Neural progenitor cell (in vitro differentiated cells): ENCODE data around the gene PHACTR1. TPM values are rescaled to one million over a fixed set of nuclear protein-coding genes. Genes with fewer than 3 reads are reported as not detected.

Experiments used
- DNase-seq: peaks from one replicate; pipeline ENCODE4 v3.0.0-alpha.2; 2016; ENCODE audit warnings: low spot score
- H2AFZ ChIP-seq: fragments of 200-600 bp; sonication (generic); replicated peaks from 2 replicates; pipeline ENCODE4 v1.6.1; 2016; ENCODE audit warnings: antibody characterized with exemption
- H3F3A ChIP-seq: fragments of 200-600 bp; sonication (generic); 2 replicates; pipeline ENCODE4 v1.6.1; 2016; ENCODE audit warnings: antibody characterized with exemption, low read depth
- H3K27ac ChIP-seq: fragments of 200-600 bp; sonication (generic); 2 replicates; pipeline ENCODE4 v1.5.1; 2016; ENCODE audit warnings: mild to moderate bottlenecking
- H3K27me3 ChIP-seq: fragments of 200-600 bp; sonication (generic); 2 replicates; pipeline ENCODE4 v1.6.1; 2016; ENCODE audit warnings: mild to moderate bottlenecking, moderate library complexity
- H3K36me3 ChIP-seq: fragments of 200-600 bp; sonication (generic); 2 replicates; pipeline ENCODE4 v1.5.1; 2016
- H3K4me1 ChIP-seq: fragments of 200-600 bp; sonication (generic); 2 replicates; pipeline ENCODE4 v1.6.1; 2016; ENCODE audit warnings: mixed run types
- H3K4me2 ChIP-seq: fragments of 200-600 bp; sonication (generic); 2 replicates; pipeline ENCODE4 v1.6.1; 2016
- H3K4me3 ChIP-seq: fragments of 200-600 bp; sonication (generic); 2 replicates; pipeline ENCODE4 v1.5.1; 2016
- H3K79me2 ChIP-seq: fragments of 200-600 bp; sonication (generic); 2 replicates; pipeline ENCODE4 v1.6.1; 2016; ENCODE audit warnings: low read depth
- H3K9ac ChIP-seq: fragments of 200-600 bp; sonication (generic); 2 replicates; pipeline ENCODE4 v1.6.1; 2016
- H3K9me3 ChIP-seq: fragments of 200-600 bp; sonication (generic); 2 replicates; pipeline ENCODE4 v1.5.1; 2016; ENCODE audit warnings: low read depth
- H4K20me1 ChIP-seq: fragments of 200-600 bp; sonication (generic); 2 replicates; pipeline ENCODE4 v1.6.1; 2016; ENCODE audit warnings: low read depth
- H3K27ac Mint-ChIP-seq: 3 replicates; pipeline ENCODE4 v1.8.0; 2021; ENCODE audit warnings: mixed read lengths
- H3K27me3 Mint-ChIP-seq: 2 replicates; pipeline ENCODE4 v1.8.0; 2022; ENCODE audit warnings: low read depth, mild to moderate bottlenecking, inconsistent platforms, moderate library complexity, mixed read lengths; ENCODE audit not compliant: insufficient read depth
- H3K36me3 Mint-ChIP-seq: 3 replicates; pipeline ENCODE4 v1.8.0; 2021; ENCODE audit warnings: mixed read lengths
- H3K4me1 Mint-ChIP-seq: 3 replicates; pipeline ENCODE4 v1.8.0; 2021; ENCODE audit warnings: mixed read lengths
- H3K4me3 Mint-ChIP-seq: 3 replicates; pipeline ENCODE4 v1.8.0; 2021; ENCODE audit warnings: mild to moderate bottlenecking, moderate library complexity, mixed read lengths
- H3K9me3 Mint-ChIP-seq: 3 replicates; pipeline ENCODE4 v1.8.0; 2020; ENCODE audit warnings: mixed read lengths
- CTCF ChIP-seq: fragments of 200-600 bp; sonication (generic); IDR thresholded peaks from 2 replicates; pipeline ENCODE4 v1.5.1; 2017; ENCODE audit warnings: antibody characterized with exemption, mild to moderate bottlenecking
- EZH2 ChIP-seq: fragments of 200-600 bp; sonication (generic); IDR thresholded peaks from 2 replicates; pipeline ENCODE4 v1.6.1; 2017; ENCODE audit warnings: antibody characterized with exemption, mild to moderate bottlenecking, moderate library complexity
- EZH2phosphoT487 ChIP-seq: fragments of 200-600 bp; sonication (generic); IDR thresholded peaks from 2 replicates; pipeline ENCODE4 v1.6.1; 2017; ENCODE audit warnings: antibody characterized with exemption
- total RNA-seq: library from RNA; depleted of rRNA; stranded (reverse); fragments of >200 nt; gene quantifications from 2 replicates; pipeline ENCODE4 v1.2.3, GENCODE V29; 2015; ENCODE audit warnings: low replicate concordance

The PHACTR1 gene
- total RNA-seq, 1 donor from 2014 or later: 2.4 TPM

GRCh38 chr6:13066820-13067219, 350.3 kb downstream of the PHACTR1 start:
- H3K9me3 ChIP-seq: no peaks in the 10 kb centered on the region
- H3K27me3 Mint-ChIP-seq: no peaks in the 10 kb centered on the region
- no peak overlapping the region for H3K9ac ChIP-seq
- H4K20me1 ChIP-seq: no peaks in the 10 kb centered on the region
- H3K4me2 ChIP-seq: no peak overlapping the region
- no peak overlapping the region for H3K4me3 Mint-ChIP-seq
- no peaks in the 10 kb centered on the region for H3K79me2 ChIP-seq
- no peak overlapping the region for H2AFZ ChIP-seq
- H3F3A ChIP-seq: no peaks in the 10 kb centered on the region
- no peaks in the 10 kb centered on the region for H3K9me3 Mint-ChIP-seq
- H3K4me3 ChIP-seq: no peak overlapping the region
- DNase-seq: no peak
- no peaks in the 10 kb centered on the region for H3K36me3 Mint-ChIP-seq
- TF ChIP-seq CTCF (no peak), EZH2 (no peak), EZH2phosphoT487 (no peak)
- no peaks in the 10 kb centered on the region for H3K36me3 ChIP-seq
- no peak overlapping the region for H3K27ac Mint-ChIP-seq
- no peak overlapping the region for H3K27ac ChIP-seq
- H3K4me1 Mint-ChIP-seq: no peaks in the 10 kb centered on the region
- no peaks in the 10 kb centered on the region for H3K27me3 ChIP-seq
- no peaks in the 10 kb centered on the region for H3K4me1 ChIP-seq

- Mint-ChIP-seq H3K36me3 (no peaks in the 10 kb centered on the region), H3K27me3 (no peaks in the 10 kb centered on the region)
- H2AFZ ChIP-seq: no peak overlapping the region
These were observed 352.1 kb downstream of the PHACTR1 start for GRCh38 chr6:13068586-13069210.

GRCh38 chr6:13071550-13072345, 355.2 kb downstream of the PHACTR1 start:
- Histone ChIP-seq H3K4me3 (no peak overlapping the region), H2AFZ (no peak overlapping the region), H3K4me2 (no peak overlapping the region), H3K36me3 (no peaks in the 10 kb centered on the region), H3F3A (no peaks in the 10 kb centered on the region), H3K4me1 (peaks cover 13% of the 10 kb centered on the region), H3K9me3 (no peaks in the 10 kb centered on the region), H3K27ac (no peak overlapping the region), H3K9ac (no peak overlapping the region), H3K79me2 (no peaks in the 10 kb centered on the region), H4K20me1 (no peaks in the 10 kb centered on the region), H3K27me3 (no peaks in the 10 kb centered on the region)
- no peak overlapping the region for H3K4me3 Mint-ChIP-seq
- no peaks in the 10 kb centered on the region for H3K9me3 Mint-ChIP-seq
- H3K36me3 Mint-ChIP-seq: no peaks in the 10 kb centered on the region
- H3K27ac Mint-ChIP-seq: no peak overlapping the region
- peaks cover 13% of the 10 kb centered on the region for H3K4me1 Mint-ChIP-seq
- DNase-seq: no peak
- TF ChIP-seq CTCF (no peak), EZH2phosphoT487 (no peak), EZH2 (no peak)
- no peaks in the 10 kb centered on the region for H3K27me3 Mint-ChIP-seq

More at GRCh38 chr6:13068586-13069210, 352.1 kb downstream of the PHACTR1 start:
- no peak overlapping the region for H3K4me3 ChIP-seq
- Mint-ChIP-seq H3K4me1 (no peaks in the 10 kb centered on the region), H3K9me3 (no peaks in the 10 kb centered on the region), H3K4me3 (no peak overlapping the region), H3K27ac (no peak overlapping the region)
- no peaks in the 10 kb centered on the region for H4K20me1 ChIP-seq
- no peaks in the 10 kb centered on the region for H3K4me1 ChIP-seq
- H3K27ac ChIP-seq: no peak overlapping the region
- no peak overlapping the region for H3K9ac ChIP-seq
- H3K27me3 ChIP-seq: no peaks in the 10 kb centered on the region
- TF ChIP-seq CTCF: no peak
- TF ChIP-seq EZH2: no peak
- no peak for TF ChIP-seq EZH2phosphoT487
- no peak for DNase-seq
- no peaks in the 10 kb centered on the region for H3F3A ChIP-seq
- no peak overlapping the region for H3K4me2 ChIP-seq
- no peaks in the 10 kb centered on the region for H3K36me3 ChIP-seq
- no peaks in the 10 kb centered on the region for H3K79me2 ChIP-seq
- no peaks in the 10 kb centered on the region for H3K9me3 ChIP-seq
